ENCODE results near the gene DHX8.

Gene DHX8

DNA sequence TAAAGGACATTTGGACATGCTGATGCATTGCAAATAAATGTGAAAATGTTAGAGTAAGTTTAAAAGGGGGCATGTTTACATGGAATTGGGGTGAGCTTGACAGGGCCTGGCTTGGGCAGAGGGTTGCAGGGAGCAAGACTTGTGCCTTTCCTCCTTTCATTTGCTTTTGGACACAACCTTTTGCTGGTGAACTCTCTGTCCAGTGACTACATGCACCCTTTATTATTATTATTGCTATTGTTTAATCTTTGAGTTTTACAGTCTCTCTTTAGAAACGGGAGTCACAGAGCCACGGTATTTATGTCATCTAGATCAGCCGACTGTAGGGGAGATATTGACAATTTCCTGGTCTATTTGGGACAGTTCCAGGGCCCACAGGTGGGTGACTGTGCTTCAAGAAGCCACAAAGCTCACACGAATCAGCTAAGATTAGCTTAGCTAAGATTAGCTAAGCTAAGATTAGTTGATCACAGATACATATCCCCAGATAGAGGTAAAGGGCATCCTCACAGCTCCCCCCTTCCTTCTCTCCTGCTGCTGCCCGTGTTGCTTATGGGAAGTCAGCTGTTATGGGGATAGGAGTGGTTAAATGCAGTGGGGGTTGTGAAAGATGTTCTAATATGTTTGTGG is 91.2 kb downstream of the DHX8 start:
- no peak for DNase-seq (ENCODE audit: low read depth in 2 of 2)
